HCT116 (cell line): ENCODE results near the gene PCDHAC2. TPM values are rescaled to one million over a fixed set of nuclear protein-coding genes. Genes with fewer than 3 reads are reported as not detected.

Experiments used
- ATAC-seq: fragments of 200-7000 bp; cut with Tn5 transposase; 2 replicates; pipeline ENCODE4 v1.9.1; 2020; ENCODE audit warnings: mild to moderate bottlenecking, moderate library complexity
- BruUV-seq: library from RNA; stranded (reverse); fragments of 400-500 nt; replicated peaks from 2 replicates; lab custom pipeline; 2021; lab: Mats Ljungman, UMichigan
- CTCF ChIA-PET: fragments of 300-600 bp; sonication (Branson Sonifier 250); formaldehyde crosslinking; loops from one replicate; lab custom pipeline; 2021; ENCODE audit warnings: antibody characterized with exemption; lab: Charles Lee
- POLR2A ChIA-PET: fragments of 300-600, 350-600 bp; sonication (Branson Sonifier 250); formaldehyde crosslinking; loops from one replicate; lab custom pipeline; 2021; ENCODE audit warnings: antibody characterized with exemption; lab: Charles Lee
- RAD21 ChIA-PET, 2 experiments: fragments of 300-600 bp; sonication (Branson Sonifier 250); formaldehyde crosslinking; loops; one replicate each; lab custom pipeline; 2023; ENCODE audit warnings: low total read pairs in 2 of 2; ENCODE audit not compliant: uncharacterized antibody in 2 of 2, unreplicated experiment in 2 of 2, low non-redundant PET in 1 of 2; lab: Charles Lee
- DNase-seq: peaks from one replicate; pipeline ENCODE4 v3.0.0-alpha.2; 2010; ENCODE audit warnings: low read depth, low spot score
- H2AFZ ChIP-seq: fragments of 200-600 bp; shearing (Covaris generic), sonication (generic); 2 replicates; pipeline ENCODE4 v1.6.1; 2017; ENCODE audit warnings: low read depth, mixed run types, mixed read lengths, antibody characterized with exemption, low read length; ENCODE audit not compliant: poor library complexity, severe bottlenecking
- H3K27ac ChIP-seq: 2 replicates; pipeline ENCODE4 v1.5.1; 2012; ENCODE audit warnings: low read depth, low read length
- H3K27me3 ChIP-seq: fragments of 200-600 bp; sonication (generic); 2 replicates; pipeline ENCODE4 v1.6.1; 2016; ENCODE audit warnings: mixed run types, low read length, mixed read lengths; ENCODE audit not compliant: insufficient read depth
- H3K36me3 ChIP-seq, 2 experiments: fragments of 200-500 bp in 1 of 2; fragments of 200-600 bp in 1 of 2; sonication (Bioruptor generic) in 1 of 2; sonication (generic) in 1 of 2; 2 replicates each; pipeline versions ENCODE4 v1.5.1 to v1.6.1; 2014 to 2016; ENCODE audit warnings: low read length in 2 of 2, inconsistent platforms in 1 of 2, mixed read lengths in 1 of 2, mixed run types in 1 of 2; ENCODE audit not compliant: insufficient read depth in 2 of 2, control insufficient read depth in 1 of 2
- H3K4me1 ChIP-seq, 2 experiments: fragments of 200-600 bp in 1 of 2; sonication (generic) in 1 of 2; 2 replicates each; pipeline versions ENCODE4 v1.5.1 to v1.6.1; 2012 to 2017; ENCODE audit warnings: low read length in 2 of 2, inconsistent platforms in 1 of 2, mild to moderate bottlenecking in 1 of 2, mixed read lengths in 1 of 2, mixed run types in 1 of 2, moderate library complexity in 1 of 2; ENCODE audit not compliant: insufficient read depth in 2 of 2, control insufficient read depth in 1 of 2
- H3K4me2 ChIP-seq: fragments of 200-600 bp; sonication (generic); 2 replicates; pipeline ENCODE4 v1.6.1; 2017; ENCODE audit warnings: mixed run types, low read length, mixed read lengths
- H3K4me3 ChIP-seq, 2 experiments: fragments of 200-600 bp in 1 of 2; sonication (generic) in 1 of 2; replicated peaks in 1 of 2; 2 replicates each; pipeline ENCODE4 v1.5.1; 2011 to 2016; ENCODE audit warnings: low read length in 2 of 2, control low read depth in 1 of 2, low read depth in 1 of 2, mild to moderate bottlenecking in 1 of 2, mixed read lengths in 1 of 2, mixed run types in 1 of 2
- H3K79me2 ChIP-seq: fragments of 200-600 bp; sonication (generic); 2 replicates; pipeline ENCODE4 v1.6.1; 2017; ENCODE audit warnings: mild to moderate bottlenecking, mixed run types, low read length, moderate library complexity, mixed read lengths; ENCODE audit not compliant: insufficient read depth
- H3K9ac ChIP-seq: fragments of 200-600 bp; sonication (generic); 2 replicates; pipeline ENCODE4 v1.6.1; 2016; ENCODE audit warnings: low read length, mixed read lengths
- H3K9me2 ChIP-seq: fragments of 200-600 bp; sonication (generic), shearing (Covaris generic); 2 replicates; pipeline ENCODE4 v1.6.1; 2017; ENCODE audit warnings: mixed run types, mild to moderate bottlenecking, moderate library complexity; ENCODE audit not compliant: insufficient read depth
- H3K9me3 ChIP-seq, 2 experiments: fragments of 200-500 bp in 1 of 2; fragments of 200-600 bp in 1 of 2; sonication (Bioruptor generic) in 1 of 2; sonication (generic) in 1 of 2; 2 replicates each; pipeline ENCODE4 v1.6.1; 2014 to 2017; ENCODE audit warnings: low read length in 2 of 2, mixed read lengths in 2 of 2, inconsistent platforms in 1 of 2, low read depth in 1 of 2, mild to moderate bottlenecking in 1 of 2, mixed run types in 1 of 2, moderate library complexity in 1 of 2; ENCODE audit not compliant: control insufficient read depth in 1 of 2, insufficient read depth in 1 of 2
- H4K20me1 ChIP-seq: fragments of 200-600 bp; sonication (generic), shearing (Covaris generic); 2 replicates; pipeline ENCODE4 v1.6.1; 2017; ENCODE audit warnings: mixed run types, mild to moderate bottlenecking, moderate library complexity; ENCODE audit not compliant: insufficient read depth
- ATF3 ChIP-seq: IDR thresholded peaks from 2 replicates; pipeline ENCODE4 v1.6.1; 2012
- CEBPB ChIP-seq: IDR thresholded peaks from 2 replicates; pipeline ENCODE4 v1.6.1; 2012; ENCODE audit warnings: low read depth
- CTCF ChIP-seq, 3 experiments: fragments of 200-600 bp in 1 of 3; sonication (generic) in 1 of 3; IDR thresholded peaks in 2 of 3; conservative IDR thresholded peaks in 1 of 3; 2 replicates each; pipeline ENCODE4 v1.5.1; 2012 to 2017; ENCODE audit warnings: low read depth in 2 of 3, low read length in 2 of 3, antibody characterized with exemption in 1 of 3, borderline replicate concordance in 1 of 3, control low read depth in 1 of 3, mild to moderate bottlenecking in 1 of 3, mixed read lengths in 1 of 3, mixed run types in 1 of 3, moderate library complexity in 1 of 3; ENCODE audit not compliant: insufficient read depth in 1 of 3
- EGR1 ChIP-seq: IDR thresholded peaks from 2 replicates; pipeline ENCODE4 v1.6.1; 2012; ENCODE audit warnings: low read depth
- EZH2 ChIP-seq: fragments of 200-600 bp; sonication (generic); IDR thresholded peaks from 2 replicates; pipeline ENCODE4 v1.6.1; 2017; ENCODE audit warnings: antibody characterized with exemption, mixed run types
- EZH2phosphoT487 ChIP-seq: fragments of 200-600 bp; IDR thresholded peaks from 2 replicates; pipeline ENCODE4 v1.6.1; 2018; ENCODE audit warnings: antibody characterized with exemption, borderline replicate concordance
- FOSL1 ChIP-seq: IDR thresholded peaks from 2 replicates; pipeline ENCODE4 v1.6.1; 2012; ENCODE audit warnings: low read depth
- JUND ChIP-seq: IDR thresholded peaks from 2 replicates; pipeline ENCODE4 v1.6.1; 2012
- POLR2A ChIP-seq: IDR thresholded peaks from 2 replicates; pipeline ENCODE4 v1.7.0; 2011; ENCODE audit warnings: borderline replicate concordance; ENCODE audit not compliant: insufficient read depth, insufficient read length; ENCODE audit errors: extremely low read depth
- REST ChIP-seq: IDR thresholded peaks from 2 replicates; pipeline ENCODE4 v1.6.1; 2012; ENCODE audit warnings: low read depth
- SIN3A ChIP-seq: IDR thresholded peaks from 2 replicates; pipeline ENCODE4 v1.6.1; 2012; ENCODE audit warnings: low read depth
- SRF ChIP-seq: IDR thresholded peaks from 2 replicates; pipeline ENCODE4 v1.6.1; 2012; ENCODE audit warnings: low read depth
- YY1 ChIP-seq: IDR thresholded peaks from 2 replicates; pipeline ENCODE4 v1.6.1; 2011; ENCODE audit warnings: low read length, low read depth, moderate library complexity, mild to moderate bottlenecking; ENCODE audit not compliant: insufficient replicate concordance; ENCODE audit errors: extremely low read depth
- ZFX ChIP-seq: fragments of 450-650 bp; IDR thresholded peaks from 2 replicates; pipeline ENCODE4 v1.6.1; 2017
- ZNF274 ChIP-seq: fragments of 200-500 bp; sonication (Bioruptor generic); IDR thresholded peaks from 2 replicates; pipeline ENCODE4 v1.6.1; 2014; ENCODE audit warnings: mild to moderate bottlenecking, low read depth, low read length, inconsistent platforms
- intact Hi-C: fragments of 100-400 bp; cut with micrococcal nuclease; formaldehyde crosslinking; loops from 2 replicates; pipeline ENCODE4 v1.10.0; 2022
- total RNA-seq: library from RNA; stranded (reverse); gene quantifications from one replicate; pipeline ENCODE4 v1.2.1, GENCODE V29; 2021; ENCODE audit not compliant: unreplicated experiment
- TF ChIP-seq, protein P1 (sequence below): IDR thresholded peaks from 2 replicates; pipeline ENCODE4 v1.6.1; 2012

Gene PCDHAC2
- total RNA-seq, 1 experiment from 2014 or later = 3.2 TPM

DNA sequence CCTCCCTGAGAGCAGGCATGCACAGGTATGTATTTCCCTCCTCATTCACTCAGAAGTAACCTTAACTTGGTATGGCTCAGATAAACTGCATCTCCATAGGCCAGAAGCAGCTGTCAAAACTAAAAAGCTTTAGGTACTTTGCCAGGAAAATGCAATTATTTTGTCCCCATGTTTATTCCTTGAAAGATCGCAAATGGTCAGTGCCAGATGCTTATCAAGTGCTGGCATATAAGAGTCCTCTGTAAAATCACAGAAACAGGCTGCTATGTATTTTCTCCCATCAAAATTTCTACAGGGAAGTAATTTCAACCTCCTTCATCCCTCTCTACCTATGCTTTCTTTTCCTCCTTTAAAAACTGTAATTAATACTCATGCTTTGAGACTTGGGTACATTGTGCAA lies 12.7 kb downstream of the PCDHAC2 start:
- no peaks in the 10 kb centered on the region for H3K9me3 ChIP-seq
- RAD21 ChIA-PET = no interaction called here

More for the DNA sequence above, 12.7 kb downstream of the PCDHAC2 start:
- no TSS peak for BruUV-seq
- no peaks in the 10 kb centered on the region for H3K36me3 ChIP-seq
- H3K9ac ChIP-seq = no peak overlapping the region
- POLR2A ChIA-PET = no interaction called here
- H3K79me2 ChIP-seq = no peaks in the 10 kb centered on the region
- ATAC-seq = no peak
- no peak for DNase-seq
- H3K27ac ChIP-seq = no peak overlapping the region
- intact Hi-C loops = no loop called here
- CTCF ChIA-PET = no interaction called here
- no peaks in the 10 kb centered on the region for H3K9me2 ChIP-seq
- H3K4me1 ChIP-seq = no peaks in the 10 kb centered on the region
- H3K4me3 ChIP-seq = no peak overlapping the region
- no peaks in the 10 kb centered on the region for H3K27me3 ChIP-seq
- H2AFZ ChIP-seq = no peak overlapping the region
- no peaks in the 10 kb centered on the region for H4K20me1 ChIP-seq
- H3K4me2 ChIP-seq = no peak overlapping the region
- no peak for TF ChIP-seq ATF3
- no peak for TF ChIP-seq ZNF274
- no peak for TF ChIP-seq ZFX
- TF ChIP-seq YY1 = no peak
- no peak for TF ChIP-seq CTCF (IDR thresholded peaks at IDR 0.05 in 2 of 3, conservative IDR thresholded peaks at IDR 0.05 in 1 of 3; ENCODE audit: borderline replicate concordance in 1 of 3, insufficient read depth in 1 of 3, low read depth in 2 of 3, low read length in 2 of 3)
- TF ChIP-seq EZH2phosphoT487 = no peak
- TF ChIP-seq POLR2A = no peak
- no peak for TF ChIP-seq SRF
- no peak for TF ChIP-seq JUND
- TF ChIP-seq FOSL1 = no peak
- TF ChIP-seq EGR1 = no peak
- TF ChIP-seq SIN3A = no peak
- TF ChIP-seq, protein P1, sequence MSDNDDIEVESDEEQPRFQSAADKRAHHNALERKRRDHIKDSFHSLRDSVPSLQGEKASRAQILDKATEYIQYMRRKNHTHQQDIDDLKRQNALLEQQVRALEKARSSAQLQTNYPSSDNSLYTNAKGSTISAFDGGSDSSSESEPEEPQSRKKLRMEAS = no peak
- TF ChIP-seq REST = no peak
- TF ChIP-seq EZH2 = no peak
- TF ChIP-seq CEBPB = no peak
